A549 treated with RU486 at 1 μM for 4 hours (cell line): ENCODE results near the gene CHST1. TPM values are rescaled to one million over a fixed set of nuclear protein-coding genes. Genes with fewer than 3 reads are reported as not detected.

Source experiments
- total RNA-seq: library from RNA; stranded (reverse); fragments of 200-300 nt; extraction: Qiagen RNA extraction; gene quantifications from 5 replicates; pipeline ENCODE4 v1.2.3, GENCODE V29; 2022; ENCODE audit warnings: low read depth

Gene CHST1, protein sequence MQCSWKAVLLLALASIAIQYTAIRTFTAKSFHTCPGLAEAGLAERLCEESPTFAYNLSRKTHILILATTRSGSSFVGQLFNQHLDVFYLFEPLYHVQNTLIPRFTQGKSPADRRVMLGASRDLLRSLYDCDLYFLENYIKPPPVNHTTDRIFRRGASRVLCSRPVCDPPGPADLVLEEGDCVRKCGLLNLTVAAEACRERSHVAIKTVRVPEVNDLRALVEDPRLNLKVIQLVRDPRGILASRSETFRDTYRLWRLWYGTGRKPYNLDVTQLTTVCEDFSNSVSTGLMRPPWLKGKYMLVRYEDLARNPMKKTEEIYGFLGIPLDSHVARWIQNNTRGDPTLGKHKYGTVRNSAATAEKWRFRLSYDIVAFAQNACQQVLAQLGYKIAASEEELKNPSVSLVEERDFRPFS
- total RNA-seq = 1.1 to 1.5 TPM (median 1.3 TPM) in 5 replicates

GRCh38 chr11:45665206-45665932, at the start of gene CHST1:
TSS of gene CHST1 (minus strand) at chr11:45665622. CDS start at chr11:45650923, 14,699 bp downstream.

Other genes starting within 250 kb of the CHST1 start
- 26.0 to 32.5 TPM (median 30.3 TPM) in 5 replicates for gene SLC35C1, start 139.5 kb upstream of the CHST1 start, total RNA-seq
- gene CRY2, start 181.9 kb upstream of the CHST1 start, total RNA-seq = 2.7 to 3.7 TPM (median 3.2 TPM) in 5 replicates
- 5.3 to 7.8 TPM (median 5.9 TPM) in 5 replicates for gene MAPK8IP1, start 220.0 kb upstream of the CHST1 start, total RNA-seq
- 0.20 to 1.00 TPM (median 0.32 TPM) in 3 of 5 replicates, not detected in the others for gene FREY1, start 241.6 kb upstream of the CHST1 start, total RNA-seq